SIG-M5 treated with dmso at 0.1 percent for 504 hours (cell line): Measurements from ENCODE around the gene ZBTB38.

Experiments used
- DNase-seq: peaks from one replicate; lab custom pipeline; 2025; ENCODE audit not compliant: unreplicated experiment; lab: John Stamatoyannopoulos, UW

The ZBTB38 gene

DNA sequence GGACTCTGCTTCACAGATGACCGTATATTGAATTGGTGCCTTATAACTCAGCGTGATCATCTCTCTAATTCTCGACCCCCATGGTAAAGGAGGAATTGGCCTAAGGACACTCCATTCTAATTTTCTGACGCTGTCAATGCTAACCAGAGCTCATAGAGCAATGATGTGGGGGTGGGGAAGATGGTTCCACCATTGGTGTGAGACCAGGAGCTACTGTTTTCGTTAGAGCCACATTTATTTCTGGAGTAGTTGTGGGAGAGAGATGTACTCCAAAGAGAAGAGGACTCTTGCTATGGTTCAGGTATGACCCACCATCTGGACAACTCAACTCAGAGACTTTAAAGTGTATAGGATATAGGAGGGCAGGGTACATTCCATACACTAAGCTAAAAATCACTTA, 16.3 kb downstream of the ZBTB38 start:
- no peak for DNase-seq

DNA sequence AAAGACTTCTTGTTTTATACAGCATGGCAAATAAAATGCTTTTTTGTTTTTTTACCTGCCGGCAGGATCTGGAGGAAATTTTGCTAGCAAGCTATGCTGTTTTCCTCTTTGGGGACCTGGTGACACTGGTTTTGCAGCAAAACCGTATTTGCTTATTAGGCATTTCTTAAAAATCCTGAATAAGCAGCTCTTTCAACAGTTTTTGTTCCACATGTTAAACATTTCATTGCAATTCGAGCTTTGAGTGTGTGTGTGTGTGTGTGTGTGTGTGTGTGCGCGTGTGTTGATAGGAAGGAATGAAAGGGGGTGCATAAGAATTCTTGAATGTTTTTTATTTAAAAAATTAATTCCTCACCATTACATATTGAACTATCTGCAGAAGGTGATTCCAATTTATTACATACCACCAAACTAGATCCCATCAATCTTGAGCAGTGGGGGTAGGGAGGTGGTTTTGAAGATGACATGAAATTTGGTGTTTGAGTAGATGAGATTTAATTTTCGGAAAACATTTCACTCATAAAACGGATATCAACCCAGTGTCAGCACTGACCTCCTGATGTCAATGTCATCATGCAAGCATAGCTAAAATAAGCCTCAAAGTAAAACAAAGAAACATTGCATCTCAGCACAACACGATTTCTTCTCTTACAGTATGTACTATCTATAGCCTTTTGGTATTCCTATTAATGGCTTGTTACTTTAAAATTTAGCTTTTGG, 17.3 kb downstream of the ZBTB38 start:
- DNase-seq = no peak

DNA sequence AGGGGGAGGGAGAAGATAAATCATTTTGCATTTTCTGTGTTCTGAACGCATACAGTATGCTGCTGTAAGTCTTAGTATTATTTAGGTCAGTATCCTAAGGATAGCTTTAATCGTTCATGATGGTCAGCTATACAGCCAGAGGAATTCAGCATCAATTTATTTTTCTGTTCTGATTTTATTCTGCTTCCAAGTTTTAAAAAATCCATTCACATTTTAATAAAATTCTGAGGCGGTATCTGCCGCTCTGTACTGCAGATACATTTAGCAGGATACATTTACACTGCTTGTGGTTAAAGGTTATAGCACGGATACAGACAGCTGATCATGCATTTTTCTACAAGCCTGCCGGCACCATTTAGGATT, 17.8 kb downstream of the ZBTB38 start:
- no peak for DNase-seq

DNA sequence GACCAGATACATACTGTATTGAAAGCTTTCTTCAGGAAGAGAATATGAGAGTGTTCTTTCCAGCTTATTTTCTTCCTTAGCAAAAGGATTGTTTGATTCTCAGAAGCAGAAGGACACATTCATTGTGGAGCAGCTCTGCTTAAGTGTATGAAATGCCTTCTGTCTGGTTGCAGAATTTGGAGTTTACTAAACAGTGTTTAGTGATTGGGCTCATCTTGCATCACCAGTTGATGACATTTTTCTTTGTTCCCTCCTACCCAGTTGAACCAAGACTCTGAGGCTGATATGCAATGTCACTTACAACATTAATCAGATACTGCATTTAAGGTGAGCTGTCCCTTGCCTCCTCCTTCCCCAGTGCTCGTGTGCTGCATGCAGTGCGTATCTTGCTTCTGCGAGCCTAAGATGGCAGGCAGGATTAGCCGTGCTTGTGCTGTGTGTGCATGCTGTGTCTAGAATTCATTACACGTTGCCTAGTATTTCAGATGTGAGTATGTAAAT, 18.4 kb downstream of the ZBTB38 start:
- no peak for DNase-seq

DNA sequence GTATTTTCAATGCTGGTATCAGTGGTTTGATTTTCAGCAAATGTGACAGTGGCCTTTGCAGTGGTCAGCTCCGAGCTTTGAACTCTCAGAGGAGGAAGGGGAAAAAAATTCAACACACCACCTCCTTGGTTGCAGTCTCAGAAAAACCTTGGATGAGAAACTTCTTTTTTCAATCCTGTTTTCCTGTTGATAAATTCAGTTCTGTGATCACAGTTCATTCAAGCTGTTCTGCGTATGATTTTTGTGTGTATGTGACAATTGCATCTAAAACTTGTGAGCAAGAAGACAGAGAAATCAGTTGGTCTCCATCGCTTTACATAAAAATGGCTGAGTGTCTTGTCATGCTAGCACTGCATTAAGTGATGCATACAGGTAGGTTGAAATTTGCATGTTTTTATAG, 19.2 kb downstream of the ZBTB38 start:
- DNase-seq = no peak

DNA sequence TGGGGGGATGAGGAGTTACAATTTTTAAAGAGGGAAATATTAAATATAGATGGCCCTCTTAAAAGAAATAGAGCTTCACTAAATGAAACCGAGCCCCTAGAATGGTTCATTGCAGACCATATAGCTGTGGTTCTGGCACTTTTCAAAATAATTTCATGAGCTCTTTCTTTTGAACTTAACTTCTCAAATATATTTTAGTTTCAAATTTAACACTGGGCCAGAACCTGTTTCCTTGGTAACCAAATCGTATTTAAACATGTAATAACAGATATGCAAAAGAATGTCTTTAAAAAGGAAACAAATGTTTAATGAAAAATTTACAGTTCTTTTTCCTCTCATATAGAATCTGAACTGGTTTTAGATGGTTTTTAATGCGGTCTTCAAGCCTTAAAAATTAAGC, 20.1 kb downstream of the ZBTB38 start:
- no peak for DNase-seq

DNA sequence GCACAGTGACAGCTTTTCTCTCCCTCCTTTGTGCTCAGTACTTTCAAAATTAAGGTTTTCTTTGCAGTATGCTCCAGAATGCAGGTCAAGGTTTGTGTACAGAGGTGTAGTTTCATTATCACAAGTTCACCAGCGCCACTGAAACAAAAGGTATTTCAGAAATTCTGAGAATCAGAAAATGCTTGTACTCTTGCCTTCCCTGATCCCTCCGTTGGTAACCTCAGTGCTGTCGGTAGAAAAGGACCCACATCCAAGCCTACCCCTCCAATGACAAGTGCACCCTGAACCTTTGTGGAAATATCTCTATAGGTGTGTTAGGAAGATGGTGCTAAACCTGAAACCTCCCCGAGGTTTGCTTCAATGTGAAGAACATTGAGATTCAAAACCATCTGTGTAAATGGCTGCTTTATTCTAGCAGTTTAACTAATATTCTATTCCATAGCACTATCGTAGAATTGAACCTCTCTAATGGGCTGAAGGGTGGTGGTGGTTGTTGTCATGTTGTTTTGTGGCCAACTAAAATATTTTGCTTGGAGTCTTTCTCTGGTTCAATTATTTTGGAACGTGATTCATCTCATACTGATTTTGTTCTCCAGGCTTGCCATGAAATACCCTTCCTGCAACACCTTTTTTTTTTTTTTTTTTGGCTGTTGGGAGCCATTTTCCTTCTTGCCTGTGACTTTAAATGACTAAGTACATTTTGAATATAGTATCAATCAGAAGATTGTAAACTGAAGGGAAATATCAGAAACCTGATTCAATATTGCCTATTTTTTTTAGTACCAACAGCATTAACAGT, 20.7 kb downstream of the ZBTB38 start:
- DNase-seq = no peak

DNA sequence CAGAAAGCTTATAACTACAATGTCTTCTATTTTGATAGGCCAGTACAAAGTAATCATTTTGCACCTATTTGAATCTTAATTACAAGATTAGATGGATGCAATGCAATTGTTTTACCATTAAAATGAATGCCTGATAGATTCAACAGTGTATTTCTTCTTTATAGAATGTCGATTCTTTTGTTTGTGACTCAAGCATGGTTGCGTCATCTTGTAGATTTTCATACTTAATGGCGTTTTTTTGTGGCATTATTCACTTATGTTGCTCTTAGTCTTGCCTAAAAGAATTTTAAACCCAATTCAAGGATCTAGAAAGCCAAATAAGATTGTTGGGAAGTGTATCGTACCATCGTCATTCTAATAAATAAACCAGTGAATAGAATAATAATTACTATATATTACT, 21.4 kb downstream of the ZBTB38 start:
- no peak for DNase-seq

DNA sequence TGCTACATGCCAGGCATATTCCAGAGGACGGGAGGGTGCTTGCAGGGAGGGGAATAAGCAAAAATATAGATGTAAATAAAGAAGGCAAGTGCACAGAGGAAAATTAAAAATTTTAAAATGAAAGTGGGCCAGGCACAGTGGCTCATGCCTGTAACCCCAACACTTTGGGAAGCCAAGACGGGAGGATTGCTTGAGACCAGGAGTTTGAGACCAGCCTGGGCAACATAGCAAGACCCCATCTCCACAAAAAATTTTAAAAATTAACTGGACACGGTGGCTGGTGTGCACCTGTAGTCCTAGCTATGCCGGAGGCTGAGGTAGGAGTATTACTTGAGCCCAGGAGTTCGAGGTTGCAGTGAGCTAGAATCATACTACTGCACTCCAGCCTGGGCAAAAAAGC, 22.4 kb downstream of the ZBTB38 start:
- no peak for DNase-seq

DNA sequence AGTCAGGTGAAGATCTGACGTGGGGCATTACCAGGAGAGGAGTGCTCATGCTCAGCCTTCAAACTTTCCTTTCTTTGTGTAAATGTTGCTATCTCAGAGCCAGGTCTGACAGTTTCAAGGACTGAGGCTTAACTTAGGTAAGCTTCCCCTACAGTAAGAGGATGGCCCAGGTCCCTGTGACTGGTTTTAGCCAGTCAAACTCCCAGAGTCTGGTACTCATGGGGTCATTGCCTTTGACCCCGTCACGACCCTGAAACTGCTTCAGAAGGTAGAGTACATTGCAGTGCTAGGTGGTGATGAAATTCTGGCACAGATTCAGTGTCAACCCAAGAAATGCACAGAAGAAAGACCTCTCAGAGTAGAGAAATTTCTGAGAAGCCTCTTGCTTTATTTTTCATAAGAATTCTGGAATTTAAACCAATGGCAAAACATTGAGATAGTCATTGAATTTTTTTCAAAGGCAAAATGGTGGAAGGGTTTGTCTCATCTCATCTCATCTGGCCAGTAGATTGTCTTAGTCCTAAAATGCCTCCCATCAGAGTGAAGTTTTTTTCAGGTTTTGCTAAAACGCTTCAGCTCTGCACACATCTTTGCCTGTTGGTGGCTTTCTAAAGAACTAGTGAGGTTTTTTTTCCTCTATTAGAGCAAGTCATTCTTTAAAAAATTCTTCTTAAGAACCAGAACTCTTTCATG, 23.1 kb downstream of the ZBTB38 start:
- no peak for DNase-seq

DNA sequence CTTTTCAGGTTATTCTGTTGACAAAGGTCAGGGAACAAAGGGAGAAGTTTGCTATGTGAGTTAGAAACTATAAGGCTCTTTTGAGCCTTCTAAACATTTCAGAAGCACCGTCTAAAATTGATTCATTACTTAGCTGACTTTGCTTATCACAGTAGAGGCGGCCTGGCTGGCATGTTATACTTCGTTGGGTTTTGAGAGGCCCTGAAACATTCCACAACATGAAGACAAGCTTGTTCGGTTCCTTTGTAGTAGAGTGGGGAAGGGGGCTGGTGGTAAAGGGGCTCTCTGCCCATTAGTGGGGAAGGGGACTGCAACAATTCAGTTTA, 23.6 kb downstream of the ZBTB38 start:
- DNase-seq = no peak

DNA sequence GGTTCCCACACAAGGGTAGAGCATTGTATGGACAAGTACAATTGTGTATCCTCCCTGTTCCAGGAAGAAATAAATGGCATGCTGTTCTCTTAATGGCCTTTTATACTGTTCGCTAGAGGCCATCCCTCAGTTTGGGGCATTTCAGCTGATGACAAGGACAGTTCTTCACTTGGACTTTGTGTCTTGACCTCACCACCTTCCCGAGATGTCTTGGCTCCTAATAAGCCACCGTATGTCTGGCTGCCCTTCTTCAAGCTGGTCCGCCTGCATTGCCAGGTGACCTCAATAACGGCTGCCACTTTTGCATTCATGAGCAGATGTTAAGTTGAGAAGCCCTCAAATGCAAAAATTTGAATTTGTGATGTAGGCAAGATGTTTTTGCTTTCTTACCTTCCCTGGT, 24.1 kb downstream of the ZBTB38 start:
- DNase-seq = no peak

DNA sequence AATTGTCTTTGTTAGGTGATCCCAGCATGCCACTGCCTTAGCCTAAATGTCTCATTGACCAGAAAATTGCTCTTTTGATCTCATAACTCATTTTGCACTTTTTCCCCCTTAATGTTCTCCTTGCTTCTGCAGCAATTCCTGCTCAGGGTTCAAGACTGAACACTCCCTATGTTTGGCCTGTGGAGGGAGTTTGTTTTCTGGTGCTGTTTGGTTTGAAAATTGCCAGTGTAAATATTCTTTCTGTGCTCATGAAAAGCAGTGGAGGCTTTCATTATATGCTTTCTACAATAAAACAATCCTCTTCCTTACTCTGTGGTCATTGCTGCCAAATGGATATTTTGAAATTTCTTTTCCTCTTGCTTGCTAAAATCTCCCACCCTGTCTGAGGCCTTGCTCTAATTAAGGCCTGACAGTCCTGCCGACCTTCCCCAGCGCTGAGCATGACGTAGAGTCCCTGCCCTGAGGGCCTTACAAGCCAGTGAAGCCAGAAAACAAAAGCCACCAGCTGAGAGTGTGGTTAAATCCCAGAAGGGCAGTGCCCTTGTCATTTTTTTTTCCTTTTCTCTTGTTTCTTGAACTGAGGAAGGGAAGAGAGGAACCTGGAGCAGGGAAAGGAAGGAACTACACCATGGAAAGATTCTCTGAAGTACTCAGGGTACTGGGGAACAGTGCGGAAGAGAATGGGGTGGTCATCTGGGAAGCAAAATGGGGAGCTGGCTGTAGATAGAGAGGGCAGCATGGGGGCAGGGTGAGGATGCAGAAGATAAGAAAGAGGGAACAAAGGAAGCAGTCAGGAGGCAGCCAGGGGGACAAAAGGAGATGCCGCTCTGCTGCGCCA, 24.8 kb downstream of the ZBTB38 start:
- no peak for DNase-seq

DNA sequence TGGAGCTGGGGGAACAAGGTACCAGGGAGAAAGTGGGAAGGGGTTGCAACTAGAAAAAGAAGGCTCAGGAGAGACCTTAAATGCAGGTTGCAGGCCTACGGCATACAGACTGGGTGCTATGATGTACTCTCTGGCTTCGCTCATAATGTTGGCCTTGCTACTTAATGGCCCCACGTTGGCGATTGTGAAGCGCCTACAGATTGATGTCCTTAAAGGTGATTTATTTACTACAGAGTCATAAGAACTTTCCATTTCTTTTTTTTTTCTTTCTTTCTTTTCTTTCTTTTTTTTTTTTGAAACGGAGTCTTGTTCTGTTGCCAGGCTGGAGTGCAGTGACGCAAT, 25.4 kb downstream of the ZBTB38 start:
- DNase-seq = no peak

DNA sequence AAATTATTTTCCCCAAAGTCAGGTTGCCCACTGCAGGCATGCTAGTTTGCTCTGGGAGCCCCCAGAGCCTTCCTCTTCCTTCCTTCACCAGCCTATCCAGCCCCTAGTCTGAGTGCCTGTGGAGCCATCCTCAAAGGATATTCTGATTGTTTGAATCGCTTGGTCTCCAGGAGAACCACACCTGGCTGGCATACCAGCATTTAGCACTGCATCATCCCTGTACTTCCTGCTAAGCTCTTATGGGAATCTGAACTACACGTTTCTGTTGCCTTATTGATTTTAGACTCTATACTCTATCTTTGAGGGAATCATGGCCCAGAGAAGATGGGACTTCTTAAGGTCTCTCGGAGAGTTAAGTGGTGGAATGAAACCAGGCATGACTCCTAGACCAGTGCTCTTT, 26.3 kb downstream of the ZBTB38 start:
- DNase-seq = no peak

DNA sequence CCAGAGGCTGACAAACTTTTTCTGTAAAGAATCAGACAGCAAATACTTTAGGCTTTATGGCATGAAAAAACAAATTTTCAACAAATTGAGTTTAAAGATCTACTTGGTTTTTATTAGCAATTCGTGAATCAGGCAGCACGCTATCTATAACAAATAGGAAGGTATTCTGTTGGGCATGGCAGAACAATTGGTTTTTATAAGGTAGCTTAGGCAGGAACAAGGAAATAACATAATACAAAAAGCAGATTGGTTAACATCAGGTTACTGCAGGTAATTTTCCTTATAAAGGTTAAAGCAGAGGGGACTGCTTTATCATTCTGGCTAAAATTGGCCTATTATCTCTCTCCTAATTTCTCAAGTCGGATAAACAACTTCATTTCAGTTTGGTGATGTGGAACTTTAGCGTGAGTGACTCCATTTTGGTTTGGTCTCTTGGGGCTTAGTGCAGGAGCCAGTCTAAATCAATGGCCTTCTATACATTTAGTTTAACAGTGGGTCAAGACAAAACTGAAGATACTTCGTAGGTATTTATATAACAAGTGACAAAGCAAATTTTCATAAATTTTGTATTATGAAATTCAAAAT, 26.8 kb downstream of the ZBTB38 start:
- no peak for DNase-seq

DNA sequence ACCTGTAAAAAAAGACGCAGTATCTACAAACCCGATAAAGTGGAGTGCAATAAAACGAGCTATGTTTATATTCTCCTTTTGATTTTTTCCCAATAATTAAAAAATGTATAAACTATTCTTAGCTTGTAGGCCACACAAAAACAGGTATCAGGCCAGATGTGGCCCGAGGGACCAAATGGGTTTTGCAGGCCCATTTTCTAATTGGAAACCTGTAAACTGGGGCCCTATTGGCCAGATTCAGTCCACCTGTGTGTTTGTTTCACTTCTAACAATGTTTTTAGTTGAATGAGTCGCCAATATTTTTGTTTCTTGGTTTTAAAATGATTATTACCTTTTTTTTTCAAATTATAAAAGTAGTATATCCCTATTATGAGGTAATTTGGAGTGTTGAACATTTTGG, 29.7 kb downstream of the ZBTB38 start:
- no peak for DNase-seq

DNA sequence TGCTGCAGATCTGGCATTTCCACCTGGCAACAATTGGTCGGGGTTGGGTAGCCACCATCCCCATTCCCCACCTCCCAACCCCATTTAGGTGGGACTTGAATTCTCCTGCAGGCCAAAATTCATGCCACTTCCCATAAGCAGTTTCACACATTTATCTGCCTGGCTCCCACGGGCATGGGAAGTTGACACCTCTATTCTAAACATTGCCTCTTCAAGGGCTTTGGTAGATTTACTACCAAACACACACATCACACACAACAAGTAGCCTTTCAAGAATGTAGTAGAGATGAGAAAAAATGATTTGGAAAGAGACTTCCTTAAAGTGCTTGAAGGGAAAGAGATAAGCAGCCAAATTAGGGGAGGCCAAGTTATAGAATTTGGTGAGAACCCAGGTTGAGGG, 30.9 kb downstream of the ZBTB38 start:
- DNase-seq = no peak

DNA sequence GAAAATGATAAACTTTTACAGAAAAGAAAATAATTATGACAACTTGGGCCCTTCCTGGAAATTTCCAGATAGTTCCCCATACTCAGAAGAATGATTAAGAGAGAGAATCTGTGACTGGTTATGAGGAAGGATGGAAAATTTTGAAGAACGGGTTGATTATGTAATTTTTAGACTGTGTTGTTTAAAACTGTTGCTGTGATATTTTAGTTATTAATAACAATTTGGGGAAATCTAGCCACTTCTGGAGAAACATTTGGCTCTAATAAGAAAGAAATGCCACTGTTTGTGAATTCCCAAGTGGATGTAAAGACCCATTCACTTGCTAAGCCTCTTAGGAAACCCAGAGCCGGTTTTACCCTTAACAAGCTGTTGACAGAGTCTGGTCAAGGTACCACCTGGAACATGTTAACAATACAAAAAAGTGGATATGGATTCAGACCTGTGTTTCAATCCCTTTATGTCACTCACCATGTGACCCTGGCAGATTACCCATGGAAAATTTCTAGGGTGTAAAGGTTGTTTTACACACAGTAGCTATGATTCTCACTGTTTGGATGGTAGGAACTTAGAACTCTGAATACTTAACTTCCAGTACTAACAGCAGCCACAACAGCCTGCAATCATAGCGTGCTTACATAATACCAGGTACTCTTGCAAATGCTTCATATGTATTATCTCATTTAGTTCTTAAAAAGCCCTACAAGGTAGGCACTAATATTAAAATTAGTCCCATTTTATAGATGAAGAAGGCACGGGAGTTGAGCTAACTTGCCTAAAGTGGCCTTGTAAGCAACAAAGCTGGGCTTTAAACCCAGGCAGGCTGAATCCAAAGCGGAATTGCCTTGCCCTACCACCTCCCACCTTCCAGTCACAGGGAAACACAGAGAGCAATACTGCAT, 32.0 kb downstream of the ZBTB38 start:
- no peak for DNase-seq

DNA sequence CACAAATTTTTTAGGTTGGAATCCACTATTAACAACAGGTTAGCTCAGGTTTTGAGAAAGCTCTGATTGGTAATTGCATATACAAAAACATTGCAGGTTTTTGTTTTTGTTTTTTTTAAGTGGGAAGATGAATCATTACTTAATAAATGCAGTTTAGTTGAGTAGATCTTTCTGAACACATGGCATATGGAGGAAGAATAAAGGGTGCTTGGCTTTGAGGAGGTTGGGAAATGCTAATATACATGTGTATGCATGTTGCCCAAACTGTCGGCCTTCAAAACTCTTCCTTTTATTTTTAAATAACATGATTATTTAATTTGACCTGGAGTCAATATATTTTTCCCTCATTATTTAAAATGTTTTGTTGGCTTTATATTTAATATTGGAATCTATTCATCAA, 32.8 kb downstream of the ZBTB38 start:
- DNase-seq = no peak
